GM21528 (cell line): ENCODE measurements around the gene DFFB.
"Not testable (repeated sequence)": the region's sequence is repeated elsewhere in the genome, so short reads cannot be mapped to it uniquely, and the experiment has no call there.

Experiments
- ATAC-seq: cut with Tn5 transposase; IDR thresholded peaks from one replicate; pipeline ENCODE4 v1.9.1; 2021; ENCODE audit warnings: mild to moderate bottlenecking, moderate library complexity; ENCODE audit not compliant: unreplicated experiment, low FRiP score

DFFB gene

DNA sequence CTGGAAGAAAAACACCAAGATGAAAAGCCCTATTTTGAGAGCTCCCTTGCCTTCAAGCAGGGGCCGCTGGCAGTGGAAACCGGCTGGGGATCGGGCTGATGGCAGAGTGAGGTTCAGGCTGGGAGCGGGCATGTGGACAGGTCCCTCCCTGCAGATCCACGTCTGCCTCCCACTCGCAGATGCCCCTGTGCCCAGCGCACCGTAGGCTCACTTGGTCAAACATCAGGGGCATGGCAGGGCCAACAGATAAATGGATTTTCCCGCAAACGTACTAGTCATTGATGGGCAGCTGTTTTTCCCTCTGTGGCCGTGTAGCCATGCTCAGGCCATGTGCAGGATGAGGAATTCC lies 49.4 kb downstream of the DFFB start:
- no peak for ATAC-seq

DNA sequence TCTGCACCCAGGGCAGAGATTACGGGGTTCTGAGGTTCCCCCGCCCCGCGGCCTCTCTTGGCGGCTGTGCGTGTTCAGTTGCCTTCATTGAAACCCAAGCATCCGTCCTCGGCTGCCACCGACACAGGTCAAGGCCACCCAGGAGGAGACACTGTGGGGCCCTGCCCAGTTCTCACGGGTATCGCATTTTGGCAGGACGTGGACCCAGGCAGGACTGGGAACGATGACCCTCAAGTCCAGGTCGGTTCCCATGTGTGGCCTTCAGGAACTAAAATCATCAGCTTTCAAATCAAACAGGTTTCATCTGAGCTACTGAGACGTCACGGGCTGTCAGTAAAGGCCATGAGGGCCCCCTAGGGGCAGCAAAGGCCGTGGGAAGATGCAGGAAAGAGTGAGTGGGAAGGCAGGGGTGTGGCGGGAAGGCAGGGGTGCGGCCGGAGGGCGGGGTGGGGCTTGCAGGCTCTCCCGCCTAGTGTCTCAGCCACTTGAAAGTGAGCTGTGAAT lies 49.8 kb downstream of the DFFB start:
- ATAC-seq: no peak

DNA sequence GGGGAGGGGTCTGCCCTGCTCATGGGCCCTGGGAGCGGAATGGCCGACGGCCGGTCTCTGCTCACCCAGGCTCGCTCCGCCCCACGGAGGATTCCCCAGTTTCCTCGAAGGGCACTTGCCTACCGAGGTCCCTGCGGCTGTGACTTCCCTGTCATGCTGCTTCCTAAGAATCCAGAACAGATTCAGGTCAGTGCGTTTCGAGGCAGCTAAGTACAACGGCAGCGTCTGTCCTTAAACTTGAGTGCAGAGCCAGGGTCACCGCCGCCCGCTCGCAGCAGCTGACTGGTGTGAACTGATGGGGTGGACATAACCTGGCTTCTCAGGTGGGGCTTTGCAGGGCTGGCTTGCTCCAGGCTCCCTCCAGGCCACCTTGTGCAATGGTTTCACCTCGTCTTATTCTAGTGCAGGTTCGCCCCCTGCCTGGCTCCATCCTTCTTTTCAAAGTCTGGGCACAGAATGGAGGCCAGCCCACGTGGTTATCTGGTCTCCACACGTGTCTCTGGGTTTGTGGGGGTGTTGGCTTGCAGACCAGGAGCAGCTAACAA lies 50.4 kb downstream of the DFFB start:
- no peak for ATAC-seq

DNA sequence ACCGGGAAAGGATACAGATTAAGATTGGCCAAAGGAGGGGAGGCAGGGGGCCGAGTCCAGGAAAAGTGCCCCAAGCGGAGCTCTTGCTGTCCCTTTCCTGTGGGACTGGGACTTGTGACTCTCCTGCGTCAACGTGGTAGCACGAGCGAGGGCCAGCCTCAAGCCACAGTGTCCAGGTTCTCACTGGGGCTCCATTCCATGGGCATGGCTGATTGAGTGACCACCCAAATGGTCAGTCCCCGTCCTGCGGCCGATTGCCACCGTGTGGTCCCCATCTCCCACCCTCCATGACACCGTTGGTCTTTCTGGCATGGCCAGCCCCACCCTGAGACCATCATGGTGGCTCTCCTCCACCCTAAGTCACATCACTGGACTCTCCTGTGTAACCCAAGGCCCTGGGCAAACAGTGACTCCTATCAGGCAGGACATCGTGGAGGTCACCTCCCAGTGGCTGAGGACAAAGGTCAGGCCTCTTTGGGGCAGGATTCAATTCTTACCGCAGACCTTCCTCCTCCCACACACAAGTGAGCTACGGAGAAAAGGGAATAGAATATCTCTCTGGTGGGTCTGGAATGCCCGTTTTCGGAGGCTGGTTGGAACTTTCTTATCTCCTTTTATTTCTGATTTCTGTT lies 51.7 kb downstream of the DFFB start:
- no peak for ATAC-seq

DNA sequence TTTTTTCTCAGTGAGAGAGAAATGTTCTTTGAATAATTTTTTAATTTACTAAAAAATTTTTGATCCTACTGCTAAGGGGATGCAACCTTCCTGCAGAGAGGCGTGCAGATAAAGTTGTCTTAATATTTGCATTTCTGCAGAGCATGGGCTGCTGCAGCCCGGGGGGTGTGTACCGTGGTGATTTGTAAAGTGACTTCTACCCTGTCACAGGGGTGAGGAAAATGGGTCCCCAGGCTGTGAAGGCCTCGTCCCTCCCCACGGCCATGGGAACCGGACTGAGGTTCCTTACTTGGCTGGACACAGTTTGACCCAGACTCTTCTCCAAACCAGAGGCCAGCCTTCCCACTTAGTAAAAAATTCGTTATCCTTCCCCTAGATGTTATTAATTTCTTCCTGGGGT lies 52.3 kb downstream of the DFFB start:
- ATAC-seq: no peak

DNA sequence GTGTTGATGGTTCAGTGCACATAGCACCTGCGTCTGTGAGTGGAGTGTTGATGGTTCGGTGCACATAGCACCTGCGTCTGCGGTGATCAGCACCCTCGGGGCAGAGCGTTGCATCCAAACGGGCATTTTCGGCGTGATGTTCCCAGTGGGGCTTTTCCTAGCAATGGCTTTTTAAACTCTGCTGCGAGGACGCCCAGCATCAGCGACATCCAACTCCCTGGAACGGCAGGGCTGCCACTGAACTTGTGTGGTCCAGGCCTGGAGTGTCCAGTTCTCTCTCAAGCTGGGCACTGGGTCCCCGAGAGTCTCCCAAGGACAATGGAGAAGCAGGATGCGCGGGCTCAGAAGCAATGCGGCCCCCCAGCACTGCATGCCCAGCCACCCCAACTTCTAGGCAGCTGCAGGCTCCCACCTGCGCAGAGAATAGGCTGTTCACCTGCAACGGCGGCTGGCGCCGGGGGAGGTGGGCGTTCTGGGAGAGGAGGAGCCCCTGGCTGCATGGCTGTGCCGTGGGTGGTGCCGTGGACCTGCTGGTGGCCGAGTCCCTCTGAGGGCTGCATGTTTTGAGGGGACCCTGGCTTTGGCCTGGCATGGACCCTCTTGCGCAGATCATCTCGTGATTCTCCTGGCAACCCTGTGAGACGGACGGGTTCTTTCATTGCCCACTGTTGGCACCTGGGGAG lies 52.9 kb downstream of the DFFB start:
- ATAC-seq: no peak

DNA sequence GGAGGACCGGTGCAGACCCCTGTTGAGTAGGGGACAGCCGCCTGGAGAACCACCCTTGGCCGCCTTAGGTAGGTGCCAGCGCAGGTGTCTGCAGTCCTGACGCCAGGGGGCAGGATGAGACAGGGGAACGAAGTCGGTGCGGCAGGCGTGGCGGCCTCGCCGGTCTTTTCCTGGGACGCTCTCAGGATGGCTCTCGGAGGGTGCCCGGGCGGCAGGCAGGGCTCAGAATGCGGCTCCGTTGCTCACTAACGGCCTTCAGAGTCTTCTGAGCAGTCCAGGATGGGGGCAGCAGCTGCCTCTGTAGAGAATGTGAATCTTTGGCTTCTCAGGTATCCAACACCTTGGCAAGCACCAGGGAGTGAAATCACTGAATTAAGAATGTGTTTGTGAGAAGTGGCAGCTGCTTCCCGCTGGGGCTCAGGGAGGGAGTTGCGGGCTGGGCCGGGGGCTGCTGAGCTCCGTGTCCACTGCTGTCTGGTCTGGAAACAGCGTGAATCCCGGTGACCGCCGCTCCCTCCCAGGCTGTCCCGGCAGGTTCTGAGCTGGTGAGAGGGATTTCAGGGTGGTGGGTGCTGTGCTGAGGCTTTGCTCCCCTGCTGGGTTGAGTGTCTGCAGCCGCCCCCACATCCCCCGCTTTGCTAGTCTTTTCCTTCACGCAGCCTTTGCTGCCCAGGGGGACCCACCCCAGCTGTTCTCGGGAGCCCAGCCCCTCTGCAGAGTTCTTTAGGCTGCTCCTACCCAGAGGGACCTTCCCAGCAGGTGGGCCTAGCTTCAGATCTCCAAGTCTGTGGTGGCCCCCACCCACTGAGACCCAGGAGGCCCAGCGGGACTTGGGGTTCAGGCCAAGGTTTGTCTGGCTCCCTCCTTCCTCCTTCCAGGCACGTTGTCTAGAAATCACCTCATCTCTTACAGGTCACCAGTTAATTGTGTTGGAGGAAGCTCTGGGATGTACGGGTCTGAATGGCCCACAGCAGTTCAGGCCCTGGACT lies 53.9 kb downstream of the DFFB start:
- ATAC-seq: no peak

DNA sequence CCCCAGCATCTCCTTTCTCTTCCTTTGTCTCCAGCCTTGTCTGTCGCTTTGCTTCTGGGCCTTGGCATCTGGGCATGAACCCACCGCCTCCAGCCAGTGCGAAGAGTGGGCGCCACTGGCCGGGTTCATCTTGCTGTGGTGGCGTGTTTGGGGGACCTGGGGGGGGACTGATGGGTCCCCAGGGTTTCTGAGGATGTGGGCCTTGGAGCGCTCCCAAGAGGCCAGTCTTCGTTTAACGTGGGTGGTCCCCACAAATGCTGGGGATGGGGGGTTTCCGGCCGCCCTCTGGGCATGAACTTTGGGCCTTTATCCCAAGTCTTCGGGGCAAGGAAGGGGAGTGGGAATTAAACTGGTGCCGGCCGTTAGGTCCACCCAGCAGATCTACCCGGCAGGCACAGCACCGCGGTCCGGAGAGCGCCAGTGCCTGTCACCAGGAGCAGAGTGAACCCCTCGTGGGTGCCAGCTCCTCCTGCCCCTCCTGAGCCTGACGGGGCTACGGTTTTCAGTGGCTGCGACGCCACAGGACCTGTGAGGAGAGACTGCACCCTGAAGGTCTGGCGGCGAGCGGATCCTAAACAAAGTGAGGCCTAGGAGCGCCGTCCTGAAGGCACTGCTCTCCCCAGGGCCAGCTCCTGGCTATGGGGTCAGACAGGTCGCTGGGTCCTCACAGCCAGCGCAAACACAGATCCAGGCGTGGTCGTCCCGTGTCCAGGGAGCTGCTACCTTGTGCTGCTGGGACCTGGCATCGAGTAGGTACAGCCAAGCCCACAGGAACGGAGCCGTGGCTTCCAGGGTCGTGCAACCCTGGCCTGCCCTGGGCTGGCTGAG lies 54.9 kb downstream of the DFFB start:
- no peak for ATAC-seq

DNA sequence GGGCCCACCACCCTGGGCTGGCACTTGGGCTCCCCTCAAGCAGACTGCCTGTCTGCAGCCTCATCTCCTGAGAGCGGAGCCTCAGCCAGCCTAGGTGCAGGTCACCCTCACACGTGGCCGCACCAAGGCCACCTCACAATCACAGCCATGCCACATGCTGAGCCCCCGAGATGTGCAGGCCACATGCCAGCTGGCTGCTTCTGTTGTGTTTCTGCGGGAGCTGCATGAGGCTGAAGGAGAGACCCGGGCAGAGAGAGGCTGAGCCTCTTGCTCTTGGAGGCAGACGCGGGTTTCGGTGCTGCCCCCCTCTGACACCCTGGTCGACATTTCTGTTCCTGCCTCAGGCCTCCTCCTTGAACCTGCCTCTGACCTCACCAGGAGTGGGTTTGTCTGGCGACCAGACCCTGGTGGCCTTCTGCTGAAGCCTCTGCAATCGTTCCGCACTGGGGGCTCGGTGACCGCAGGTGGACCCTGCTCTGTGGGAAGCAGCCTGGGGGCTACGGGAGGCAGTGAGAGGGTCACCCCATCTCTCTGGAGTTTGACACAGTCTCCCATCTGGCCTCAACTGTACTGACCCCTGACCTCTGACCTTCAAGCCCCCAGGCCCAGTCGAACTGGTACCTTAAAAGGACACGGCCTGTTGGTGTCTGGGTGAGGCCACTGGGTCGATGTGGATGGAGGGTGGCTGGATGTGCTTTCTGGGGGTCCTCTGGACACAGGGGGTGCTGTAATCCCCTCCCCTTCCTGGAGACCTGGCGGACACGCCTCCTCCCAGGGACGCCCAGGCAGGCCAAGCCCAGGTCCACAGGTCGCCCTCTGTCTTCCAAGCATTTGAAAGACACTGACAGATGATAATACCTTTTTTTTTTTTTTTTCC lies 55.8 kb downstream of the DFFB start:
- ATAC-seq: no peak

DNA sequence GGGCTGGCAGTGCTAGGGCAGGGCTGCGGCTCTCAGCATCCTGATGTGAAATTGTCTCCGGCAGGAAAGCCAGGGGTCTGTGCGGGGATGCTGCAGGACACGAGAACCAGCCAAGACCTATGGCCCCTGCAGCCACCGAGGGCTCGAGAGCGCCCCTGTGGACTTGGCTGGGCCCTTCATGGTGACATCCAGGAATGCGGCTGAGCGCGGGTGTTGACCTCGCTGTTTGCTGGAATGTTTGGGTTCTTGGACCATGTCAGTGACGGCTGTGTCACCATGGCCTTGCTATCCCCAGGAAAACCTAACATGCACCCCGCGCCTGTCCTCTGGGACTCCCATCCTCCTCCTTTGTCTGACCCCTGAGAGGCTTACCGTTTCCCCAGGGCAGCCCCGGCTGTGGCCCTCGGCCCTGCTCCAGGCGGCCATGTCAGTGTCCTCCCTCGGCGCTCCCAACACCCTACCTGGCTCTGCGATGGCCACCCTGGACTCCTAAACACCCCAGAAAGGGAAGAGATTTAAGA lies 57.1 kb downstream of the DFFB start:
- ATAC-seq: no peak

DNA sequence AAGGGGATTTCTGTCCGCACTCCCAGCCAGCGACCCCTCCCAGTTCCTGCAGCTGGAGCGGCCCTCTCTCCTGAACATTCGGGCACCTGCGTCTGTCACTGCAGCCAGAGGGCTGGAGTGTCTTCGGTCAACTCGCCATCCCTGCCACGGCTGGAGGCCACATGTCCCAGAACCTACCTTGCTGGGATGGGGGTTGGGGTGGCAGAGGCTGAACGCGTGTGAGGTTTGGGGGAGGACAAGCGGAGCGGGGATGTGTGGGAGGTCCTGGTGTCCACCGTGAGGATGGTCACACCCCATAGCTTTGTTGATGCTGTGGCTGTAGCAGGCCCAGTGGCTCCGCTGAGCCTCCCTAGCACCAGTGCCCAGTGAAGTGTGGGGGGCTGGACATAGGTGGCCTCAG lies 57.6 kb downstream of the DFFB start:
- no peak for ATAC-seq

DNA sequence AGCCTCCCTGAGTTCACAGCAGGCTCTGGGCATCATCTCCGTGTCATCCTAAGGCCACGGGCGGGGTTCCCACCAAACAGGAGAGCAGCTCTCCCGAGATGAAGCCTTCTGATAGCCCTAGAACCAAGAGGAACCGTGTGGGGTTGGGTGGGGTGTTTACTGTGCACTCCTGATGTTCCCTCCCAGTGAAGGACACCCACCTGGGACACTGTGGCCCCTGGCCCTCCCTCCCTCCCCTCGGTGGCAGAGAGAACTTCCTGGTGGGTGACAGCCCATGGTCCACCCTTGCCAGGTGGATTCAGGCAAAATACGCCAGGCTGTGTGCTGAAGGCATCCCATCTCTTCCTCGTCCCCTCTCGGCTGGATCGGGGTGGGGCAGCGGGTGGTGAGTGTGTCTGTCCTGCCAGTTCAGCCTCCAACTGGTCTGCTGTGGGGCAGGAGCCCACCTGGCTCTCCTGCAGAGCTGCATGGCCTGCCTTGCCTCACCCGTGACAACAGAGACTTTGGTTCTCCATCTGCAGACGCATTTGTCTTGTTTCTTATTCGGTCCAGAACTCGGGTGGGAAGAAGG lies 58.4 kb downstream of the DFFB start:
- no peak for ATAC-seq

DNA sequence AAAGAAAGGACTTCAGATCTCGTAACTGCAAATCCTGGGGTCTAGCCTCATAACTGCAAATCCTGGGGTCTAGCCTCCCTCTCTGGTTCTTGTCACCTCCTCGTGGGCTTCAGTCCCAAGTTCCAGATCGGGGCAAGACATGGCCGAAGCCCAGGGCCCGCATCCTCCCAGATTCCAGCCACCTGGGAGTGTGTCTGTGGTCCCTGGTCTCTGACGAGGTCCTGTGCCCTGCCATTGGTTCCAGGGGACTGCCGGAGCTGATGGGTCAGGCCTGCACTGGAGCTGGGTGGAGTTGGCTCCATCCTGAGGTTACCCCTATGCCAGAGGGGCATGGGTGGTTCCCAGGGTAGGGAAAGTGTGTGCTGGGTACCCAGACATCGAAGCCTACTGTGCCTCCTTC lies 60.5 kb downstream of the DFFB start:
- ATAC-seq: no peak

DNA sequence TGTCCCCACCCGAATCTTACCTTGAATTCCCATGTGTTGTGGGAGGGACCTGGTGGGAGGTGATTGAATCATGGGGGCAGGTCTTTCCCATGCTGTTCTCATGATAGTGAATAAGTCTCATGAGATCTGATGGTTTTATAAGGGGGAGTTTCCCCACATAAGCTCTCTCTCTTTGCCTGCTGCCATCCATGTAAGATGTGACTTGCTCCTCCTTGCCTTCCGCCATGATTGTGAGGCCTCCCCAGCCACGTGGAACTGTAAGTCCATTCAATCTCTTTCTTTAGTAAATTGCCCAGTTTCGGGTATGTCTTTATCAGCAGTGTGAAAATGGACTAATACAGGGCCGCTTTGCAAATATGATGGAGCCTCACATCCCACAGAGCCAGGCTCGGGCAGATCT lies 61.1 kb downstream of the DFFB start:
- not testable (repeated sequence) for ATAC-seq

DNA sequence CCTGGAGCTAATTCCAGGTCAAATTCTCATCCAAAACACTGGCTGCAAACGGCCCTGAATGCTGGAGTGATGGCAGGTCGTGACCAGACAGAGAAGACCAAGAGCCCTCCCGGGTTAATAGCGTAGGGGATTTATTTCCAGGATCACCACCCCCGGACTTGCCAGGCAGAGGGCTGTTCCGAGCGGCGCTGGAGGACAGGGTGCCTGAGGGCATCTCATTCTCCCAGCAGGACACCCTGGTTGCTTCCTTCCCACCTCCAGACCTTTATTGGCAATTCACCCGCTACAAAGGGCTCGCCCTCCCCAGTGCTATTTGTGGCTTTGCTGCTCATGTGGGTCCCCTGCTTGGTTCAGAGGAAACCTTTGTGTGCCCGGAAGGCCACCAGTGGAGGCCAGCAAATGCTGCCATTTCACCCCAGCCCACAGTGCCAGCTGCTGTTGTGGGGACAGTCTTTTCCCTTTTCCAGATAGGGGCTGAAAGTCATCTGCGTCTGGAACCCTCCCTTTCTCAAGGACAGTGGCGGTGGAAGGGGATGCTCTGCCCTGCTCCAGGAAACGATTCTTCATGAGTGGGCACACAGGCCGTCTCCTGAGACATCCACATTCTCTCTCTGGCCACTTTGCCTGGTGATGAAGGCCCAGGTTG lies 61.8 kb downstream of the DFFB start:
- ATAC-seq: no peak

DNA sequence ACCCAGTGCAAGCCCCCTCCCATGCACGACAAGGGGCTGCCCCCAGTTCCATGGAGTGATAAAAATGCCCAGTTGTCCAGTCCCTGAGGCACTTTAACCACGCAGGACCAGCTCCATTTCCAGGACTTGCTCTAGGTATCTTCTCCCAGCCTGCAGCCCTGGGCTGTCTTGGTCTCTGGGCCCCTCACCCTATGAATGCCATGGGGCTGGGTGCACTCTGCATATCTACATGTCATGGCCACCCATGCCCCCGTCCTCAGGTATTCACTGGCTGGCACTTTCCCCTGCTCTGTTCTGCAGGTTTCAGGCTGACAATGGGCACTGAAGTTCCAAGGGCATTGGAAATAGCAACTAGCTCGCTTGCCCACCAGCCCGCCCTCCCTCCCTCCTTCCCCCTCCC lies 62.4 kb downstream of the DFFB start:
- ATAC-seq: no peak

DNA sequence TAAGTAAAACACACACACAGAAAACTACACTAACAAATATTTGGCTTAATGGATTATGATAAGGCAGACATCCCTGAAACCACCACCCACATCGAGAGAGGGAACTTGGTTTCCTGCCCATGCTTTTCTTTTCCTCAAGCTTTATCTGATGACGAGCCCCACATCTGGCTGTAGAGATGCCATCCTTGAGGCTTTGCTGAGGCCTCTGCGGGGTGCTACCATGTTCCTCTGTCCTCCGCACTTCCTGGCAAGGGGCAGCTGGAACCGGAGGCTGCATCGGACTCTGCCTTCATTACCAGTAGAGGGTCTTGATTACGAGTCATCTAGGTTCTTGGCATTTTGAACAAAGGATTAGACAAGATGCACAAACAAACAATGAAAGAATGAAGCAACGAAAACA lies 64.5 kb downstream of the DFFB start:
- ATAC-seq: no peak

DNA sequence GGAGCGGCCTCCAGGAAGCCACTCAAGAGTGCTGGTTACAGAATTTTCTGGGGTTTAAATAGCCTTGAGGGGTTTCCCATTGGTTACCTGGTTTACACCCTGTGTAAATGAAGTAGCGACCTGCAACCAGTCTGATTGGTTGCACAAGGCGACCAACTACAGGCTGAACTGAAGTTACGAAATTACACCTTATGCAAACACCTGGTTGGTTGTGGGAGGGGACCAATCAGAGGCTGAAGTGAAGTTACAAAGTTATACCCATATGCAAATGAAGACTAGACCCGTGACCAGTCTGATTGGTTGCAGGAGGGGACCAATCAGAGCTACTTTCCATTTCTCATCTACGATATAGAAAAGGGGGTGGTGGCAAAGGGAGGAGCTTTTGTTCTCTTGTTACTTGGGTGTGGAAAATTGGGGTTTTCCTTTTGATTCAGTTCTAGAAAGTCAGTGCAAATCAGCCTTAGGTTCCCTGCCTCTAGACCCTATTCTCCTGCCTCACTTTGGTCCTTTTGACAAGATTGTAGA lies 65.0 kb downstream of the DFFB start:
- no peak for ATAC-seq
